HG02571 (cell line): ENCODE data around the gene TIMP4.

Experiments
- ATAC-seq: cut with Tn5 transposase; IDR thresholded peaks from one replicate; pipeline ENCODE4 v1.9.1; 2021; ENCODE audit warnings: mild to moderate bottlenecking, moderate library complexity; ENCODE audit not compliant: unreplicated experiment

TIMP4 gene

GRCh38 chr3:12186046-12186445 lies 27.3 kb upstream of the TIMP4 start:
- no peak for ATAC-seq

- no peak for ATAC-seq
These were observed 26.5 kb upstream of the TIMP4 start for GRCh38 chr3:12185172-12185710.

GRCh38 chr3:12184541-12184940 lies 25.8 kb upstream of the TIMP4 start:
- no peak for ATAC-seq

GRCh38 chr3:12182687-12183441 lies 24.2 kb upstream of the TIMP4 start:
- no peak for ATAC-seq

- no peak for ATAC-seq
These were observed 23.1 kb upstream of the TIMP4 start for GRCh38 chr3:12181806-12182205.

- ATAC-seq: no peak
These were observed 22.6 kb upstream of the TIMP4 start for GRCh38 chr3:12181301-12181700.

GRCh38 chr3:12180631-12181030 lies 21.9 kb upstream of the TIMP4 start:
- ATAC-seq: no peak

GRCh38 chr3:12180218-12180617 lies 21.5 kb upstream of the TIMP4 start:
- no peak for ATAC-seq

GRCh38 chr3:12179441-12179840 lies 20.7 kb upstream of the TIMP4 start:
- ATAC-seq: no peak

- no peak for ATAC-seq
These were observed 19.5 kb upstream of the TIMP4 start for GRCh38 chr3:12178091-12178820.

GRCh38 chr3:12177126-12177525 lies 18.4 kb upstream of the TIMP4 start:
- ATAC-seq: no peak

- peak; percentile 70 for ATAC-seq
These were observed 17.2 kb upstream of the TIMP4 start for GRCh38 chr3:12175844-12176453.

GRCh38 chr3:12175137-12175593 lies 16.5 kb upstream of the TIMP4 start:
- ATAC-seq: no peak

- no peak for ATAC-seq
These were observed 11.5 kb upstream of the TIMP4 start for GRCh38 chr3:12170207-12170606.

GRCh38 chr3:12165909-12166308 lies 7.2 kb upstream of the TIMP4 start:
- no peak for ATAC-seq

GRCh38 chr3:12159227-12159601 lies 502 bp upstream of the TIMP4 start:
- ATAC-seq: no peak

- ATAC-seq: no peak
These were observed 1.7 kb downstream of the TIMP4 start for GRCh38 chr3:12157026-12157425.

- no peak for ATAC-seq
These were observed 2.9 kb downstream of the TIMP4 start for GRCh38 chr3:12155828-12156227.

GRCh38 chr3:12155264-12155663 lies 3.4 kb downstream of the TIMP4 start:
- no peak for ATAC-seq

GRCh38 chr3:12154151-12154550 lies 4.6 kb downstream of the TIMP4 start:
- ATAC-seq: no peak

- ATAC-seq: no peak
These were observed 8.6 kb downstream of the TIMP4 start for GRCh38 chr3:12150112-12150511.

GRCh38 chr3:12149029-12149428 lies 9.7 kb downstream of the TIMP4 start:
- no peak for ATAC-seq
